GM12878 (cell line): ENCODE data around the gene PGLYRP2. TPM values are rescaled to one million over a fixed set of nuclear protein-coding genes. Genes with fewer than 3 reads are reported as not detected.
"Not testable (repeated sequence)": the region's sequence is repeated elsewhere in the genome, so short reads cannot be mapped to it uniquely, and the experiment has no call there.

ENCODE experiments used
- ATAC-seq: fragments of 200-7000 bp; cut with Tn5 transposase; 3 replicates; pipeline ENCODE4 v1.9.1; 2020; ENCODE audit warnings: mild to moderate bottlenecking, moderate library complexity
- BruUV-seq: library from RNA; stranded (reverse); fragments of 400-500 nt; replicated peaks from 2 replicates; lab custom pipeline; 2021; lab: Mats Ljungman, UMichigan
- CTCF ChIA-PET: fragments of 300-600 bp; sonication (Branson Sonifier 250); formaldehyde crosslinking; extraction: SDS; loops from one replicate; lab custom pipeline; 2021; ENCODE audit warnings: inconsistent platforms; lab: Yijun Ruan, JAX
- POLR2A ChIA-PET: fragments of 350-600 bp; formaldehyde crosslinking; extraction: SDS; loops from one replicate; lab custom pipeline; 2021; ENCODE audit warnings: inconsistent platforms; lab: Charles Lee
- RAD21 ChIA-PET: fragments of 300-600 bp; sonication (Branson Sonifier 250); formaldehyde crosslinking; loops from one replicate; lab custom pipeline; 2023; ENCODE audit warnings: antibody characterized with exemption; ENCODE audit not compliant: unreplicated experiment; lab: Charles Lee
- SMC1A ChIA-PET: fragments of 300-600 bp; sonication (Branson Sonifier 250); formaldehyde crosslinking; loops from one replicate; lab custom pipeline; 2023; ENCODE audit not compliant: unreplicated experiment, uncharacterized antibody; lab: Charles Lee
- DNase-seq: peaks from one replicate; pipeline ENCODE4 v3.0.0-alpha.2; 2011; ENCODE audit warnings: low read depth, low spot score
- FAIRE-seq: peaks from 3 replicates; lab custom pipeline; 2011; peaks lifted over from hg19 to GRCh38; lab: Jason Lieb, UNC
- H2AFZ ChIP-seq: 2 replicates; pipeline ENCODE4 v1.6.0; 2011; ENCODE audit warnings: low read depth, low read length, control low read depth; ENCODE audit not compliant: control insufficient read depth
- H3K27ac ChIP-seq: 2 replicates; pipeline ENCODE4 v1.5.1; 2011; ENCODE audit warnings: control low read depth; ENCODE audit not compliant: control insufficient read depth, insufficient read depth
- H3K27me3 ChIP-seq, 2 experiments: replicated peaks in 1 of 2; 2 replicates each; pipeline versions ENCODE4 v1.6.0 to v1.6.1; 2011; ENCODE audit warnings: low read length in 1 of 2; ENCODE audit not compliant: control insufficient read depth in 2 of 2, insufficient read depth in 2 of 2
- H3K36me3 ChIP-seq, 2 experiments: 2 replicates each; pipeline ENCODE4 v1.5.1; 2011; ENCODE audit warnings: low read length in 1 of 2; ENCODE audit not compliant: control insufficient read depth in 2 of 2, insufficient read depth in 2 of 2
- H3K4me1 ChIP-seq: 2 replicates; pipeline ENCODE4 v1.6.1; 2011; ENCODE audit warnings: mild to moderate bottlenecking, low read length, moderate library complexity, mixed read lengths; ENCODE audit not compliant: control insufficient read depth, insufficient read depth
- H3K4me2 ChIP-seq: 2 replicates; pipeline ENCODE4 v1.6.0; 2011; ENCODE audit warnings: control low read depth; ENCODE audit not compliant: control insufficient read depth, insufficient read depth
- H3K4me3 ChIP-seq: fragments of 200-600 bp; sonication (generic); 2 replicates; pipeline ENCODE4 v1.5.1; 2016
- H3K79me2 ChIP-seq: 2 replicates; pipeline ENCODE4 v1.6.0; 2011; ENCODE audit warnings: low read length; ENCODE audit not compliant: control insufficient read depth, insufficient read depth
- H3K9ac ChIP-seq: 2 replicates; pipeline ENCODE4 v1.8.0; 2011; ENCODE audit warnings: low read length, control low read depth, mixed read lengths; ENCODE audit not compliant: control insufficient read depth, insufficient read depth
- H3K9me3 ChIP-seq: replicated peaks from 3 replicates; pipeline ENCODE4 v1.5.1; 2011; ENCODE audit warnings: mild to moderate bottlenecking, low read length; ENCODE audit not compliant: control insufficient read depth, insufficient read depth
- H4K20me1 ChIP-seq: 2 replicates; pipeline ENCODE4 v1.6.0; 2011; ENCODE audit not compliant: control insufficient read depth, insufficient read depth
- DPF2 ChIP-seq: fragments of 450-650 bp; IDR thresholded peaks from 2 replicates; pipeline ENCODE4 v1.6.1; 2017; ENCODE audit warnings: mild to moderate bottlenecking
- IKZF2 ChIP-seq, 2 experiments: fragments of 450-650 bp; IDR thresholded peaks; 2 replicates each; pipeline ENCODE4 v1.6.1; 2017; ENCODE audit warnings: mild to moderate bottlenecking in 2 of 2, moderate library complexity in 2 of 2
- RAD21 ChIP-seq: IDR thresholded peaks from 2 replicates; pipeline ENCODE4 v1.6.1; 2011; ENCODE audit warnings: mild to moderate bottlenecking, low read depth, low read length, moderate library complexity; ENCODE audit not compliant: insufficient read depth
- RB1 ChIP-seq: fragments of 450-650 bp; formaldehyde crosslinking; IDR thresholded peaks from 2 replicates; pipeline ENCODE4 v1.6.1; 2017; ENCODE audit warnings: mild to moderate bottlenecking, borderline replicate concordance
- SP1 ChIP-seq: IDR thresholded peaks from one replicate; pipeline ENCODE4 v1.6.1; 2011; ENCODE audit warnings: low read depth, low read length
- ZNF384 ChIP-seq: IDR thresholded peaks from 2 replicates; pipeline ENCODE4 v1.6.1; 2012; ENCODE audit warnings: low read depth, mild to moderate bottlenecking, low read length, improper control_type of control experiment, borderline replicate concordance
- WGBS: methylation state at CpG from one replicate; pipeline ENCODE4 v1.1.6; 2016; ENCODE audit warnings: low lambda C conversion rate; ENCODE audit not compliant: insufficient replicate concordance, insufficient coverage; ENCODE audit errors: missing lambda C conversion rate; 5-methylcytosine and 5-hydroxymethylcytosine counted together
- in situ Hi-C: fragments of 300-500 bp; cut with MboI; formaldehyde crosslinking; loops from 9 replicates; pipeline ENCODE4 v1.14.3; 2018; ENCODE audit warnings: mixed read lengths
- intact Hi-C: fragments of 100-400 bp; cut with micrococcal nuclease; formaldehyde crosslinking; loops from one replicate; pipeline ENCODE4 v1.14.2; 2022; ENCODE audit not compliant: unreplicated experiment
- polyA plus RNA-seq, 11 experiments: library from polyadenylated mRNA; depleted of rRNA in 4 of 11; unstranded in 6 of 11; stranded (reverse) in 5 of 11; fragments of >200 nt; fragmentation: Nextera tagmentation in 4 of 11; fragmentation: Illumina TruSeq in 1 of 11; extraction: Ambion mirVana in 4 of 11; extraction: Trizol in 1 of 11; gene quantifications; 1 replicate in 1 of 11; 2 replicates in 10 of 11; pipeline versions ENCODE4 v1.2.1 to v1.2.3, GENCODE V29; 2011 to 2016; ENCODE audit warnings: inconsistent platforms in 2 of 11, missing spikeins in 2 of 11, low read depth in 1 of 11
- total RNA-seq, 4 experiments: library from RNA; depleted of rRNA in 3 of 4; stranded (reverse); fragments of >200 nt in 3 of 4; fragmentation: Illumina TruSeq in 1 of 4; extraction: Trizol in 1 of 4; gene quantifications; 2 replicates each; pipeline versions ENCODE4 v1.2.1 to v1.2.3, GENCODE V29; 2013 to 2021
- TF ChIP-seq, protein P1 (sequence below): fragments of 450-650 bp; IDR thresholded peaks from 2 replicates; pipeline ENCODE4 v1.6.1; 2017; ENCODE audit warnings: mild to moderate bottlenecking, low read depth, inconsistent platforms; ENCODE audit not compliant: poor library complexity, severe bottlenecking
- TF ChIP-seq, protein P2 (sequence below): IDR thresholded peaks from 2 replicates; pipeline ENCODE4 v1.6.1; 2012; ENCODE audit warnings: low read length, inconsistent platforms
- TF ChIP-seq, protein P3 (sequence below): IDR thresholded peaks from 2 replicates; pipeline ENCODE4 v1.6.1; 2011; ENCODE audit warnings: low read depth, mild to moderate bottlenecking, low read length, moderate library complexity, borderline replicate concordance; ENCODE audit errors: extremely low read depth

PGLYRP2 gene
- total and polyA plus RNA-seq, 10 of the 15 experiments (the other 5 are each of a cell fraction or from before 2014, with no cell fraction given) = 0.15 to 0.48 (median 0.26) TPM; not detected in 5

DNA sequence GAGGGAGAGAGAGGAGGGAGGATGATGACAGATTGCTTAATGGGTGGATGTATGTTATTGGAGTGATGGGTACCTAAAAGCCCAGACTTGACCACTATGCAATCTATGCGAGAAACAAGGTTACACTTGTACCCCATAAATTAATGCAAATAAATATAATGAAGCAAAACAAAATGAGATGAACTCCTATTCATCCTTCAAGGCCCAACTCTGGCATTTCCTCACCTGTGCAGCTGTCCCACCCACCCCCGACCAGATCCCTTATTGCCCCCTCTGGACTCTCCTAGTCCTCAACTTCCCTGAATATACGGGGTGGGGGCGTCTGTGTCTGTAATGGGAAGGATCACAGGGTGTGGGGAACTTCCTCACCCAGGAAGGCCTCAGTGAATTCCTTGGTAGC, 4.1 kb downstream of the PGLYRP2 start (continued):
- TF ChIP-seq, protein P1, sequence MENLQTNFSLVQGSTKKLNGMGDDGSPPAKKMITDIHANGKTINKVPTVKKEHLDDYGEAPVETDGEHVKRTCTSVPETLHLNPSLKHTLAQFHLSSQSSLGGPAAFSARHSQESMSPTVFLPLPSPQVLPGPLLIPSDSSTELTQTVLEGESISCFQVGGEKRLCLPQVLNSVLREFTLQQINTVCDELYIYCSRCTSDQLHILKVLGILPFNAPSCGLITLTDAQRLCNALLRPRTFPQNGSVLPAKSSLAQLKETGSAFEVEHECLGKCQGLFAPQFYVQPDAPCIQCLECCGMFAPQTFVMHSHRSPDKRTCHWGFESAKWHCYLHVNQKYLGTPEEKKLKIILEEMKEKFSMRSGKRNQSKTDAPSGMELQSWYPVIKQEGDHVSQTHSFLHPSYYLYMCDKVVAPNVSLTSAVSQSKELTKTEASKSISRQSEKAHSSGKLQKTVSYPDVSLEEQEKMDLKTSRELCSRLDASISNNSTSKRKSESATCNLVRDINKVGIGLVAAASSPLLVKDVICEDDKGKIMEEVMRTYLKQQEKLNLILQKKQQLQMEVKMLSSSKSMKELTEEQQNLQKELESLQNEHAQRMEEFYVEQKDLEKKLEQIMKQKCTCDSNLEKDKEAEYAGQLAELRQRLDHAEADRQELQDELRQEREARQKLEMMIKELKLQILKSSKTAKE = no peak
- TF ChIP-seq IKZF2 (IDR thresholded peaks at IDR 0.05) (no peak), RAD21 (no peak), RB1 (no peak), DPF2 (no peak), ZNF384 (no peak), SP1 (no peak)
- TF ChIP-seq, protein P2, sequence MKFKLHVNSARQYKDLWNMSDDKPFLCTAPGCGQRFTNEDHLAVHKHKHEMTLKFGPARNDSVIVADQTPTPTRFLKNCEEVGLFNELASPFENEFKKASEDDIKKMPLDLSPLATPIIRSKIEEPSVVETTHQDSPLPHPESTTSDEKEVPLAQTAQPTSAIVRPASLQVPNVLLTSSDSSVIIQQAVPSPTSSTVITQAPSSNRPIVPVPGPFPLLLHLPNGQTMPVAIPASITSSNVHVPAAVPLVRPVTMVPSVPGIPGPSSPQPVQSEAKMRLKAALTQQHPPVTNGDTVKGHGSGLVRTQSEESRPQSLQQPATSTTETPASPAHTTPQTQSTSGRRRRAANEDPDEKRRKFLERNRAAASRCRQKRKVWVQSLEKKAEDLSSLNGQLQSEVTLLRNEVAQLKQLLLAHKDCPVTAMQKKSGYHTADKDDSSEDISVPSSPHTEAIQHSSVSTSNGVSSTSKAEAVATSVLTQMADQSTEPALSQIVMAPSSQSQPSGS = no peak
- TF ChIP-seq, protein P3, sequence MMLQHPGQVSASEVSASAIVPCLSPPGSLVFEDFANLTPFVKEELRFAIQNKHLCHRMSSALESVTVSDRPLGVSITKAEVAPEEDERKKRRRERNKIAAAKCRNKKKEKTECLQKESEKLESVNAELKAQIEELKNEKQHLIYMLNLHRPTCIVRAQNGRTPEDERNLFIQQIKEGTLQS = no peak

DNA sequence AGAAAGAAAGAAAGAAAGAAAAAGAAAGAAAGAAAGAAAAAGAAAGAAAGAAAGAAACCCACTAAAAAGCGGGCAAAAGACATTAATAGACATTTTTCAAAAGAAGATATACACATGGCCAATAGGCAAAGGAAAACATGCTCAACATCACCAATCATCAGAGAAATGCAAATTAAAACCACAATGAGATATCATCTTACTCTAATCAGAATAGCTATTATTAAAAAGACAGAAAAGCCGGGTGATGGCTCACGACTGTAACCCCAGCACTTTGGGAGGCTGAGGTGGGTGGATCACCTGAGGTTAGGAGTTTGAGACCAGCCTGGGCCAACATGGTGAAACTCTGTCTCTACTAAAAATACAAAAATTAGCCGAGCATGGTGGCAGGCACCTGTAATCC, 5.5 kb downstream of the PGLYRP2 start:
- 14% methylated on average over 4 of the region's 4 CpGs for WGBS
- H3K9me3 ChIP-seq, H3K4me3 ChIP-seq, H3K79me2 ChIP-seq, FAIRE-seq, RAD21 ChIA-PET, H4K20me1 ChIP-seq, H3K9ac ChIP-seq, H3K27ac ChIP-seq, POLR2A ChIA-PET, H3K36me3 ChIP-seq, H3K4me1 ChIP-seq, BruUV-seq, H2AFZ ChIP-seq, SMC1A ChIA-PET, intact Hi-C loops, in situ Hi-C loops, DNase-seq, H3K27me3 ChIP-seq, H3K4me2 ChIP-seq, ATAC-seq: not testable (repeated sequence)
- CTCF ChIA-PET = interaction anchor here (0.6 kb wide), 1 partner anchor 266 kb away, joined by 3 read pairs; no protein-coding TSS in a partner anchor
